Astrocyte (in vitro differentiated cells and primary cell): ENCODE measurements around the gene DLGAP4. TPM values are rescaled to one million over a fixed set of nuclear protein-coding genes. Genes with fewer than 3 reads are reported as not detected.

Source experiments
- DNase-seq: peaks from one replicate; pipeline ENCODE4 v3.0.0-alpha.2; 2010; ENCODE audit warnings: low read depth
- FAIRE-seq: peaks from 2 replicates; lab custom pipeline; 2011; peaks lifted over from hg19 to GRCh38; lab: Jason Lieb, UNC
- H2AFZ ChIP-seq: 2 replicates; pipeline ENCODE4 v1.6.0; 2012; ENCODE audit warnings: low read depth, low read length, inconsistent platforms
- H3K27ac ChIP-seq: 2 replicates; pipeline ENCODE4 v1.5.1; 2011; ENCODE audit warnings: low read depth, low read length, inconsistent platforms
- H3K27me3 ChIP-seq: 2 replicates; pipeline ENCODE4 v1.6.0; 2011; ENCODE audit warnings: low read length, inconsistent platforms; ENCODE audit not compliant: insufficient read depth
- H3K36me3 ChIP-seq: 2 replicates; pipeline ENCODE4 v1.5.1; 2011; ENCODE audit warnings: low read length, inconsistent platforms; ENCODE audit not compliant: insufficient read depth
- H3K4me1 ChIP-seq: 2 replicates; pipeline ENCODE4 v1.5.1; 2011; ENCODE audit warnings: low read length, inconsistent platforms; ENCODE audit not compliant: insufficient read depth
- H3K4me2 ChIP-seq: 2 replicates; pipeline ENCODE4 v1.6.0; 2012; ENCODE audit warnings: low read length, inconsistent platforms
- H3K4me3 ChIP-seq: 2 replicates; pipeline ENCODE4 v1.5.1; 2011; ENCODE audit warnings: low read depth, mild to moderate bottlenecking, low read length, inconsistent platforms; ENCODE audit not compliant: insufficient read depth
- H3K79me2 ChIP-seq: 2 replicates; pipeline ENCODE4 v1.6.0; 2012; ENCODE audit warnings: mild to moderate bottlenecking, low read length, inconsistent platforms; ENCODE audit not compliant: insufficient read depth
- H3K9ac ChIP-seq: 2 replicates; pipeline ENCODE4 v1.6.0; 2012; ENCODE audit warnings: mild to moderate bottlenecking, low read length, inconsistent platforms
- H3K9me3 ChIP-seq: 2 replicates; pipeline ENCODE4 v1.5.1; 2012; ENCODE audit warnings: low read depth, mild to moderate bottlenecking, low read length, inconsistent platforms; ENCODE audit not compliant: insufficient read depth
- H4K20me1 ChIP-seq: 2 replicates; pipeline ENCODE4 v1.6.0; 2012; ENCODE audit warnings: low read length, inconsistent platforms; ENCODE audit not compliant: insufficient read depth
- H3K27ac Mint-ChIP-seq: one replicate; pipeline ENCODE4 v1.8.0; 2021; ENCODE audit warnings: mild to moderate bottlenecking, mixed read lengths; ENCODE audit not compliant: unreplicated experiment
- H3K27me3 Mint-ChIP-seq: one replicate; pipeline ENCODE4 v1.8.0; 2021; ENCODE audit warnings: low read depth, mixed read lengths; ENCODE audit not compliant: unreplicated experiment
- H3K36me3 Mint-ChIP-seq: one replicate; pipeline ENCODE4 v1.8.0; 2021; ENCODE audit warnings: low read depth, mixed read lengths; ENCODE audit not compliant: unreplicated experiment
- H3K4me1 Mint-ChIP-seq: one replicate; pipeline ENCODE4 v1.8.0; 2021; ENCODE audit warnings: low read depth, mixed read lengths; ENCODE audit not compliant: unreplicated experiment
- H3K4me3 Mint-ChIP-seq: one replicate; pipeline ENCODE4 v1.8.0; 2021; ENCODE audit warnings: mild to moderate bottlenecking, moderate library complexity, mixed read lengths; ENCODE audit not compliant: unreplicated experiment
- H3K9me3 Mint-ChIP-seq: one replicate; pipeline ENCODE4 v1.8.0; 2021; ENCODE audit warnings: mild to moderate bottlenecking, mixed read lengths; ENCODE audit not compliant: unreplicated experiment
- CTCF ChIP-seq: IDR thresholded peaks from 2 replicates; pipeline ENCODE4 v1.5.1; 2011; ENCODE audit warnings: low read depth, mild to moderate bottlenecking, inconsistent platforms, low read length, moderate library complexity; ENCODE audit not compliant: insufficient read depth
- EZH2 ChIP-seq: IDR thresholded peaks from 2 replicates; pipeline ENCODE4 v1.6.1; 2012; ENCODE audit warnings: mild to moderate bottlenecking, low read length, inconsistent platforms; ENCODE audit not compliant: insufficient read depth
- total RNA-seq: library from RNA; stranded (reverse); gene quantifications from 2 replicates; pipeline ENCODE4 v1.2.1, GENCODE V29; 2021

The DLGAP4 gene
- total RNA-seq, 1 donor from 2014 or later = 135 TPM

GRCh38 chr20:36273414-36274180, 32.5 kb upstream of the DLGAP4 start:
- H3K79me2 ChIP-seq = no peaks in the 10 kb centered on the region
- TF ChIP-seq EZH2 (no peak), CTCF (peak; percentile 14)

GRCh38 chr20:36274181-36274841, 31.8 kb upstream of the DLGAP4 start:
- no peaks in the 10 kb centered on the region for H3K36me3 Mint-ChIP-seq
- Histone ChIP-seq H3K4me2 (no peak overlapping the region), H3K9me3 (no peaks in the 10 kb centered on the region), H3K4me3 (no peak overlapping the region), H2AFZ (no peak overlapping the region), H3K27me3 (peaks cover 18% of the 10 kb centered on the region), H3K9ac (no peak overlapping the region), H3K79me2 (no peaks in the 10 kb centered on the region), H3K4me1 (no peaks in the 10 kb centered on the region), H3K36me3 (no peaks in the 10 kb centered on the region), H4K20me1 (no peaks in the 10 kb centered on the region), H3K27ac (no peak overlapping the region)
- H3K27me3 Mint-ChIP-seq = peaks cover 18% of the 10 kb centered on the region
- FAIRE-seq (no peak), DNase-seq (no peak)
- H3K4me1 Mint-ChIP-seq = peaks cover 2% of the 10 kb centered on the region
- TF ChIP-seq EZH2 = peak; percentile 43
- TF ChIP-seq CTCF = no peak
- no peaks in the 10 kb centered on the region for H3K9me3 Mint-ChIP-seq
- no peak overlapping the region for H3K4me3 Mint-ChIP-seq
- H3K27ac Mint-ChIP-seq = no peak overlapping the region

More at GRCh38 chr20:36273414-36274180, 32.5 kb upstream of the DLGAP4 start:
- no peak overlapping the region for H3K27ac ChIP-seq
- DNase-seq (no peak), FAIRE-seq (no peak)
- H3K36me3 ChIP-seq = no peaks in the 10 kb centered on the region
- Mint-ChIP-seq H3K36me3 (no peaks in the 10 kb centered on the region), H3K4me3 (no peak overlapping the region), H3K27me3 (peaks cover 16% of the 10 kb centered on the region), H3K27ac (no peak overlapping the region), H3K9me3 (no peaks in the 10 kb centered on the region), H3K4me1 (peaks cover 5% of the 10 kb centered on the region)
- no peak overlapping the region for H3K4me3 ChIP-seq
- H3K4me1 ChIP-seq = no peaks in the 10 kb centered on the region
- H4K20me1 ChIP-seq = no peaks in the 10 kb centered on the region
- H2AFZ ChIP-seq = no peak overlapping the region
- no peaks in the 10 kb centered on the region for H3K9me3 ChIP-seq
- peaks cover 16% of the 10 kb centered on the region for H3K27me3 ChIP-seq
- H3K4me2 ChIP-seq = no peak overlapping the region
- no peak overlapping the region for H3K9ac ChIP-seq
